Activated T-helper 1 cell treated with anti-CD3 and anti-CD28 coated beads, Interleukin-2, amount 50 U/mL, for 16 hours (primary cell): Measurements from ENCODE around the gene HSD17B3.
"Not testable (repeated sequence)": the region's sequence is repeated elsewhere in the genome, so short reads cannot be mapped to it uniquely, and the experiment has no call there.

Experiments
- DNase-seq, 2 donors: peaks; one replicate each; pipeline ENCODE4 v3.0.0-alpha.2; 2020; ENCODE audit warnings: low read depth in 1 of 2, low spot score in 1 of 2

HSD17B3 gene

GRCh38 chr9:96309850-96310249 is 7.9 kb upstream of the HSD17B3 start:
- no peak for DNase-seq

GRCh38 chr9:96306958-96307357 is 5.0 kb upstream of the HSD17B3 start:
- DNase-seq, result not testable (repeated sequence)

- no peak for DNase-seq
These were observed 3.2 kb upstream of the HSD17B3 start for GRCh38 chr9:96305171-96305570.

- DNase-seq, result no peak
These were observed 2.3 kb upstream of the HSD17B3 start for GRCh38 chr9:96304230-96304629.

GRCh38 chr9:96299823-96300222 is 2.2 kb downstream of the HSD17B3 start:
- DNase-seq, result no peak

GRCh38 chr9:96294159-96294545 is 7.8 kb downstream of the HSD17B3 start:
- DNase-seq, result no peak

GRCh38 chr9:96293498-96294158 is 8.3 kb downstream of the HSD17B3 start:
- no peak for DNase-seq

- DNase-seq, result no peak
These were observed 12.6 kb downstream of the HSD17B3 start for GRCh38 chr9:96289392-96289791.

- no peak for DNase-seq
These were observed 20.3 kb downstream of the HSD17B3 start for GRCh38 chr9:96281641-96282040.

GRCh38 chr9:96279932-96280331 is 22.0 kb downstream of the HSD17B3 start:
- no peak for DNase-seq

GRCh38 chr9:96274939-96275338 is 27.0 kb downstream of the HSD17B3 start:
- DNase-seq, result no peak

GRCh38 chr9:96270236-96270744 is 31.7 kb downstream of the HSD17B3 start:
- DNase-seq, result no peak

- no peak for DNase-seq
These were observed 43.0 kb downstream of the HSD17B3 start for GRCh38 chr9:96258967-96259366.

- no peak for DNase-seq
These were observed 45.2 kb downstream of the HSD17B3 start for GRCh38 chr9:96256800-96257199.

- DNase-seq, result no peak
These were observed 46.3 kb downstream of the HSD17B3 start for GRCh38 chr9:96255698-96256097.

GRCh38 chr9:96253059-96253696 is 48.8 kb downstream of the HSD17B3 start:
- no peak for DNase-seq

- DNase-seq, result no peak
These were observed 50.5 kb downstream of the HSD17B3 start for GRCh38 chr9:96251451-96251850.

- DNase-seq, result no peak
These were observed 52.2 kb downstream of the HSD17B3 start for GRCh38 chr9:96249746-96250145.

GRCh38 chr9:96246267-96246671 is 55.7 kb downstream of the HSD17B3 start:
- no peak for DNase-seq

GRCh38 chr9:96245399-96245798 is 56.6 kb downstream of the HSD17B3 start:
- DNase-seq, result no peak

GRCh38 chr9:96243778-96244177 is 58.2 kb downstream of the HSD17B3 start:
- no peak for DNase-seq

GRCh38 chr9:96242811-96243210 is 59.2 kb downstream of the HSD17B3 start:
- no peak for DNase-seq

GRCh38 chr9:96241391-96241809 is 60.6 kb downstream of the HSD17B3 start:
- DNase-seq, result no peak
